GM12873 (cell line): ENCODE measurements around the gene NPAP1.

Source experiments
- TF ChIP-seq, protein P1 (sequence below): IDR thresholded peaks from 2 replicates; pipeline ENCODE4 v1.5.1; 2012; ENCODE audit warnings: low read depth, mild to moderate bottlenecking, moderate library complexity, low read length, control low read depth; ENCODE audit not compliant: insufficient read depth; ENCODE audit errors: missing control alignments

Gene NPAP1, protein sequence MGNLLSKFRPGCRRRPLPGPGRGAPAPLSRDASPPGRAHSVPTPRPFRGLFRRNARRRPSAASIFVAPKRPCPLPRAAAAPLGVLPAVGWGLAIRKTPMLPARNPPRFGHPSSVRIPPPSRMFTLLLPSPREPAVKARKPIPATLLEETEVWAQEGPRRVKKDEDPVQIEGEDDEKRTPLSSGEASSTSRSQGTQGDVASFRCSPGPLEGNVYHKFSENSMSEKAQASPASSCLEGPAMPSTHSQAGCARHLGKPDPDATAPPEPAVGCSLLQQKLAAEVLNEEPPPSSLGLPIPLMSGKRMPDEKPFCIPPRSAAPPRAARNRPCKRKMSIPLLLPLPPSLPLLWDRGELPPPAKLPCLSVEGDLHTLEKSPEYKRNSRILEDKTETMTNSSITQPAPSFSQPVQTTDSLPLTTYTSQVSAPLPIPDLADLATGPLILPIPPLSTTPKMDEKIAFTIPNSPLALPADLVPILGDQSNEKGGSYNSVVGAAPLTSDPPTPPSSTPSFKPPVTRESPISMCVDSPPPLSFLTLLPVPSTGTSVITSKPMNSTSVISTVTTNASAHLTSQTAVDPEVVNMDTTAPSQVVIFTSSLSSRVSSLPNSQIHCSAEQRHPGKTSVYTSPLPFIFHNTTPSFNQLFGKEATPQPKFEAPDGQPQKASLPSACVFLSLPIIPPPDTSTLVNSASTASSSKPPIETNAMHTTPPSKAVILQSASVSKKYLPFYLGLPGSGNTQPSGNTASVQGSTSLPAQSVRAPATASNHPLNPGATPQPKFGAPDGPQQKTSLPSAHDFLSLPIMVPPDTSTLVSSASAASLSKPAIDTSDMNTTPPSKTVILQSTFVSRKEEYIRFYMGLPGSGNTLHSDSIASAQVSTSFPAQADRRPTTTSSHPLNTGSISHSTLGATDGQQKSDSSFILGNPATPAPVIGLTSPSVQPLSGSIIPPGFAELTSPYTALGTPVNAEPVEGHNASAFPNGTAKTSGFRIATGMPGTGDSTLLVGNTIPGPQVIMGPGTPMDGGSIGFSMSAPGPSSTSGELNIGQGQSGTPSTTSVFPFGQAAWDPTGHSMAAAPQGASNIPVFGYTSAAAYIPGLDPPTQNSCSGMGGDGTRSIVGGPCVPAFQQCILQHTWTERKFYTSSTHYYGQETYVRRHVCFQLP

DNA sequence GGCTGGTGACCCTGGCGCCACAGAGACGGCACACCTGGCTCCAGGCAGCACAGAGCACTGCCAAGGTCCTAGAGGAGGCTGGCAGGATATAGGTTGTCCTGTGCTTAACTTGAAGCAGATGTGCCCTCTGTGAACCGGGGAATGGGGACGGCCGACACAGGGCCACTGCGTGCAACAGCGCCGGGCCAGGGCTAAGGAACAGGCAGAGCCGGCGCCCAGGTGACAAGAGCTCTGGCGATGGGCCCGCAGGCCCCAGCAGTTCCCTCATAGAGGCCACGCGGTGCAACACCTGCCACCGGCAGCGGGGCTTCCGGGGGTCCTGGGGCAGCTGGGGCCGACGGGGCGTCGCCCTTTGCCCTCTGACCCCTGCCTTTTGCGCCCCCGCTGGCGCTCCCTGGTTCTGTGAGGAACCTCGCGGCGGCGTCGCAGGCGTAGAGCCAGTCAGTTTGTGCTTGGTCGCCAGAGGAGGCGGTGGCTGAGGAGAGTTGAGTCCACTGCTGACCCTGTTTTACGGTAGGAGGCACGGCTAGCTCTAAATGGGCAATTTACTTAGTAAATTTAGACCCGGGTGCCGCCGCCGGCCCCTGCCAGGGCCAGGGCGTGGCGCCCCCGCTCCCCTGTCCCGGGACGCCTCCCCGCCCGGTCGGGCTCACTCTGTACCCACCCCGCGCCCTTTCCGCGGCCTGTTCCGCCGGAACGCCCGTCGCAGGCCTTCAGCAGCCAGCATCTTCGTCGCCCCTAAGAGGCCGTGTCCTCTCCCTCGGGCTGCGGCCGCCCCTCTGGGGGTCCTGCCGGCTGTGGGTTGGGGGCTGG, at the start of gene NPAP1:
Gene NPAP1, plus strand, starts transcription at position 444 of the 813 bp plus-strand sequence. Its CDS starts 93 bp downstream, at position 537.
- TF ChIP-seq, protein P1, sequence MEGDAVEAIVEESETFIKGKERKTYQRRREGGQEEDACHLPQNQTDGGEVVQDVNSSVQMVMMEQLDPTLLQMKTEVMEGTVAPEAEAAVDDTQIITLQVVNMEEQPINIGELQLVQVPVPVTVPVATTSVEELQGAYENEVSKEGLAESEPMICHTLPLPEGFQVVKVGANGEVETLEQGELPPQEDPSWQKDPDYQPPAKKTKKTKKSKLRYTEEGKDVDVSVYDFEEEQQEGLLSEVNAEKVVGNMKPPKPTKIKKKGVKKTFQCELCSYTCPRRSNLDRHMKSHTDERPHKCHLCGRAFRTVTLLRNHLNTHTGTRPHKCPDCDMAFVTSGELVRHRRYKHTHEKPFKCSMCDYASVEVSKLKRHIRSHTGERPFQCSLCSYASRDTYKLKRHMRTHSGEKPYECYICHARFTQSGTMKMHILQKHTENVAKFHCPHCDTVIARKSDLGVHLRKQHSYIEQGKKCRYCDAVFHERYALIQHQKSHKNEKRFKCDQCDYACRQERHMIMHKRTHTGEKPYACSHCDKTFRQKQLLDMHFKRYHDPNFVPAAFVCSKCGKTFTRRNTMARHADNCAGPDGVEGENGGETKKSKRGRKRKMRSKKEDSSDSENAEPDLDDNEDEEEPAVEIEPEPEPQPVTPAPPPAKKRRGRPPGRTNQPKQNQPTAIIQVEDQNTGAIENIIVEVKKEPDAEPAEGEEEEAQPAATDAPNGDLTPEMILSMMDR = no peak

DNA sequence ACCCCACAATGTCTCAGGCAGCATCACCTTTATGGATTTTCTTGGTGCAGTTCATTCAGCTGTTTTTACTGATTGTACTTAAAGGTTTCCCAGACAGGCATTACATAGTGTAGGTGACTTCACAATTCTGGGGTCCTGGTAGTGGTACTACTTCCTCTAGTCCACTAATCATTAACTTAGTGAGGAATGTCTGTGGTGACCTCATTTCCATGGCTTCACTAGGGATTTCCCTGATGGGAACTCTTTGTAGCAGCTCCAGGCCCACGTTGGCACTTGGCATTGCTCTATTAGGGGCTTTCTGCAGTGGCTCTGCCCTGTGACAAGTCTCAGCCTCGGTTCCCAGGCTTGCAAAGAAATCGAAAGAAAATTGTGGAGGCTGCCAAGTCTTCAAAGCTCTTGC, 48.1 kb upstream of the NPAP1 start:
- TF ChIP-seq, protein P1 = no peak

DNA sequence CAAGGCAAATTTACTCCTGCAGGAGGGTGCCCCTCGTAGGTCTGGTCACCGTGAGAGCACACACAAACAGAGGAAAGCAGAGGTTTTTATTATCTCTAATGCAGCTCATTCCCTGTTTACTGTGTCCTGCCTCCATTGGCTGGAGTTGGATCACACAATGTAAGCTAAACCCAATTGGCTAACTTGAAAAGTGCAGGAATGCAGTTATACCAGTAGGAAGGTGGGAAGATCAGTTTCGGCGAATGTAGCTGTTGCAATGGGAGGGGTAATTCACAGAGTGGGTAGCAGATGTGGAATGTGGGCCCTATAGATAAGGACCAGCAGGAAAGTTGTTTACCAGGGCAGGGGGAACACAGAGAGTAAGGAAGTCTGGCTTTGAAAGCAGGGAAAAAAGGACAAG, 42.5 kb upstream of the NPAP1 start:
- TF ChIP-seq, protein P1 = no peak

DNA sequence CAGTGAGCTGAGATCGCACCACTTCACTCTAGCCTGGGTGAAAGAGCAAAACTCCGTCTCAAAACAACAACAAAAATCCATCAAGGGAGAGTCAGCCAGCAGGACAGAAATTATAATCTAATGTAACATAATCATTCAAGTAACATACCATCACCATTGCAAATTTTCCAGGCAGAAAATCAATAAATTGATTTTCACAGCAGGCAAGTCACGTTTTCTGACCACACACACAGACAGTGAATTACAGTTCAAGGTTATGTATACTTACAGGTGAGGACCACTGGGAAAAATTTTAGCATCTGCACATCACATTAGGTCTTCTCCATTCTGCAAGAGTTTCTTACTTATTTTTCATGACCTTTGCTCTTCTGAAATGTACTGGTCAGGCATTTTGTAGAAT, 29.9 kb upstream of the NPAP1 start:
- TF ChIP-seq, protein P1 = no peak

DNA sequence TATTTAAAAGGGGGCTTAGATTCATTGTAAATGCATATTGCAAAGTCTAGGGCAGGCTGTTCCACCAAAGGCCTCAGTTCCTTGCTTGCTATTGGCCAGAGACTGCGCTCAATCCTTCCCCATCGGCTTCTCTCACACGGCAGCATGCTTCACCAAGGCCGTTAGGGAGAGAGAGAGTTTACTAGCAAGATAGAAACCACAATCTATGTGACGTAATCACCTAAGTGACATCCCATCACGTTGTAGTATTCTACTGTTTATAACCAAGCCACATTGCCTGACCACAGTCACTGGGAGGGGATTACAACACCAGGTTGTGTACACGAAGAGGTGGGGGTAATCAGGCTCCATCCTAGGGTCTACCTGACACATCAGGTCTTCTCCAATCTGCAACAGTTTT, 16.0 kb upstream of the NPAP1 start:
- TF ChIP-seq, protein P1 = no peak

DNA sequence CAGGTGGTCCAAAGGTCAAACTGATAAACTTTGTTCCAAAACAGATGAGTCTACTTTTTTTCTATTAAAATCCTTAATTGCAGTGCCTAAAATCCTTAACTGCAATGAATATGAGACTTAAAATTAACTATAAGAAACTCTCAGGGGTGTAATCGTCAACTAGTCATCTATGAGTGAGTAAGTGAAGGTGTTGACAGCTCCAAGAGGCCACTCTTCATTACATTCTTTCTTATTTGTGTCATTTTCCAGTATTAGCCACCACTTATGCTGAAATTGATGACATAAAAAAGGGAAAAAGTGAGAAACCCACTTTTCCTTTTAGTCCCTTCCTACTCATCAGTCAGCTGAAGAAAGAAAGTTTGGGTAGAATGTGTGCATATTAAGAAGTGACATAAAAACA, 12.6 kb upstream of the NPAP1 start:
- TF ChIP-seq, protein P1 = no peak
